HL-60 (cell line): ENCODE results near the gene JAG1.

ENCODE experiments used
- DNase-seq, 2 experiments: peaks; one replicate each; pipeline ENCODE4 v3.0.0-alpha.2; 2010 to 2020; ENCODE audit warnings: low read depth in 1 of 2, low spot score in 1 of 2
- H3K27ac ChIP-seq: fragments of 250-450 bp; sonication (Bioruptor Pico); replicated peaks from 2 replicates; pipeline ENCODE4 v1.5.1; 2020; ENCODE audit warnings: mild to moderate bottlenecking, moderate library complexity
- H3K27me3 ChIP-seq: fragments of 250-450 bp; sonication (Bioruptor Pico); 2 replicates; pipeline ENCODE4 v1.5.1; 2021; ENCODE audit warnings: mild to moderate bottlenecking, moderate library complexity; ENCODE audit not compliant: insufficient read depth, poor library complexity, severe bottlenecking
- H3K4me3 ChIP-seq: replicated peaks from 2 replicates; pipeline ENCODE4 v1.5.1; 2011; ENCODE audit warnings: mild to moderate bottlenecking, control low read depth, low read length; ENCODE audit not compliant: insufficient read depth
- GABPA ChIP-seq: IDR thresholded peaks from 2 replicates; pipeline ENCODE4 v1.6.1; 2012; ENCODE audit warnings: low read depth
- POLR2AphosphoS5 ChIP-seq: IDR thresholded peaks from 2 replicates; pipeline ENCODE4 v1.6.1; 2012; ENCODE audit warnings: low read depth
- SPI1 ChIP-seq: IDR thresholded peaks from 2 replicates; pipeline ENCODE4 v1.6.1; 2012; ENCODE audit warnings: low read depth, mild to moderate bottlenecking, borderline replicate concordance
- TF ChIP-seq, protein P1 (sequence below): IDR thresholded peaks from one replicate; pipeline ENCODE4 v1.5.1; 2011; ENCODE audit warnings: low read length, control low read depth, inconsistent platforms; ENCODE audit not compliant: insufficient read depth
- TF ChIP-seq, protein P2 (sequence below): IDR thresholded peaks from 2 replicates; pipeline ENCODE4 v1.6.1; 2012; ENCODE audit warnings: low read depth; ENCODE audit not compliant: insufficient replicate concordance

JAG1 gene

DNA sequence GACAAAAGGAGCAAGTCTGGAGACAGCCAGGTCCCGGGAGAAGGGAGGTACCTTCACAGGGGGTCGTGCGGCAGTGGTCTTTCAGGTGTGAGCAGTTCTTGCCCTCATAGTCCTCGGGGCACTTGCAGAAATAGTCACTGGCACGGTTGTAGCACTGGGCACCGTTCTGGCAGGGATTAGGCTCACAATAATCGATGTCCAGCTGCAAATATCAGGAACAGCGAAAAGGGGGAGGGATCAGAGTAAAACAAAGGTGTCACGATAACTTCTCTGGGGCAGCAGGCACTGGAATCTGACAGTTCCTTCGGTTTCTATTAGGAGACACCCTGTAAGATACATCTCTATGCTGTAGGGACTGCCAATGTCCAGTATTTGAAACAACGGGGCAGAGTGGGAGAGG is 25.9 kb downstream of the JAG1 start:
- Histone ChIP-seq H3K27ac (no peak overlapping the region), H3K4me3 (no peak overlapping the region)
- TF ChIP-seq, protein P1, sequence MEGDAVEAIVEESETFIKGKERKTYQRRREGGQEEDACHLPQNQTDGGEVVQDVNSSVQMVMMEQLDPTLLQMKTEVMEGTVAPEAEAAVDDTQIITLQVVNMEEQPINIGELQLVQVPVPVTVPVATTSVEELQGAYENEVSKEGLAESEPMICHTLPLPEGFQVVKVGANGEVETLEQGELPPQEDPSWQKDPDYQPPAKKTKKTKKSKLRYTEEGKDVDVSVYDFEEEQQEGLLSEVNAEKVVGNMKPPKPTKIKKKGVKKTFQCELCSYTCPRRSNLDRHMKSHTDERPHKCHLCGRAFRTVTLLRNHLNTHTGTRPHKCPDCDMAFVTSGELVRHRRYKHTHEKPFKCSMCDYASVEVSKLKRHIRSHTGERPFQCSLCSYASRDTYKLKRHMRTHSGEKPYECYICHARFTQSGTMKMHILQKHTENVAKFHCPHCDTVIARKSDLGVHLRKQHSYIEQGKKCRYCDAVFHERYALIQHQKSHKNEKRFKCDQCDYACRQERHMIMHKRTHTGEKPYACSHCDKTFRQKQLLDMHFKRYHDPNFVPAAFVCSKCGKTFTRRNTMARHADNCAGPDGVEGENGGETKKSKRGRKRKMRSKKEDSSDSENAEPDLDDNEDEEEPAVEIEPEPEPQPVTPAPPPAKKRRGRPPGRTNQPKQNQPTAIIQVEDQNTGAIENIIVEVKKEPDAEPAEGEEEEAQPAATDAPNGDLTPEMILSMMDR = no peak
- TF ChIP-seq, protein P2, sequence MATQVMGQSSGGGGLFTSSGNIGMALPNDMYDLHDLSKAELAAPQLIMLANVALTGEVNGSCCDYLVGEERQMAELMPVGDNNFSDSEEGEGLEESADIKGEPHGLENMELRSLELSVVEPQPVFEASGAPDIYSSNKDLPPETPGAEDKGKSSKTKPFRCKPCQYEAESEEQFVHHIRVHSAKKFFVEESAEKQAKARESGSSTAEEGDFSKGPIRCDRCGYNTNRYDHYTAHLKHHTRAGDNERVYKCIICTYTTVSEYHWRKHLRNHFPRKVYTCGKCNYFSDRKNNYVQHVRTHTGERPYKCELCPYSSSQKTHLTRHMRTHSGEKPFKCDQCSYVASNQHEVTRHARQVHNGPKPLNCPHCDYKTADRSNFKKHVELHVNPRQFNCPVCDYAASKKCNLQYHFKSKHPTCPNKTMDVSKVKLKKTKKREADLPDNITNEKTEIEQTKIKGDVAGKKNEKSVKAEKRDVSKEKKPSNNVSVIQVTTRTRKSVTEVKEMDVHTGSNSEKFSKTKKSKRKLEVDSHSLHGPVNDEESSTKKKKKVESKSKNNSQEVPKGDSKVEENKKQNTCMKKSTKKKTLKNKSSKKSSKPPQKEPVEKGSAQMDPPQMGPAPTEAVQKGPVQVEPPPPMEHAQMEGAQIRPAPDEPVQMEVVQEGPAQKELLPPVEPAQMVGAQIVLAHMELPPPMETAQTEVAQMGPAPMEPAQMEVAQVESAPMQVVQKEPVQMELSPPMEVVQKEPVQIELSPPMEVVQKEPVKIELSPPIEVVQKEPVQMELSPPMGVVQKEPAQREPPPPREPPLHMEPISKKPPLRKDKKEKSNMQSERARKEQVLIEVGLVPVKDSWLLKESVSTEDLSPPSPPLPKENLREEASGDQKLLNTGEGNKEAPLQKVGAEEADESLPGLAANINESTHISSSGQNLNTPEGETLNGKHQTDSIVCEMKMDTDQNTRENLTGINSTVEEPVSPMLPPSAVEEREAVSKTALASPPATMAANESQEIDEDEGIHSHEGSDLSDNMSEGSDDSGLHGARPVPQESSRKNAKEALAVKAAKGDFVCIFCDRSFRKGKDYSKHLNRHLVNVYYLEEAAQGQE = no peak
- TF ChIP-seq SPI1 = no peak
- TF ChIP-seq GABPA = no peak

DNA sequence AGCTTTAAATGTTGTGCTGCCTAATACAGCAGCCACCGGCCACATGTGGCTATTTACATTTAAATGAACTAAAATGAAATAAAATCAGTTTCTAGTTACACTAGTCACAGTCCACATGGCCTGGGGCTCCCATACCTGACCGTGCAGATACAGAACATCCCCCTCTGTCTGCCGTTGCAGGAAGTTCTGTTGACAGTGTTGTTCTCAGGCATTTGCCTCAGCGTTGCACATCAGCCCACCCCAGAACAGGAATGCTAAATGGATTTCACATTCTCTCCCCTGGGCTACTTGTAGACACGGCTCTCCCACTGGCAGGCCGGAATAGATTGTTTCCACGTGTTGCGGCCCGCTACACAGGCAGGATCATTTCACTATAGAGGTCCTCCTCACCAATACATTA is 26.3 kb downstream of the JAG1 start:
- Histone ChIP-seq H3K4me3 (no peak overlapping the region), H3K27me3 (no peaks in the 10 kb centered on the region), H3K27ac (no peak overlapping the region)
- no peak for TF ChIP-seq SPI1
- TF ChIP-seq, protein P1 = no peak
- no peak for TF ChIP-seq GABPA
- TF ChIP-seq, protein P2 = no peak
- TF ChIP-seq POLR2AphosphoS5 = no peak
- DNase-seq = peak in 1 of 2 experiments; percentile 9

More for the DNA sequence above, 25.9 kb downstream of the JAG1 start:
- DNase-seq = no peak
- no peaks in the 10 kb centered on the region for H3K27me3 ChIP-seq

DNA sequence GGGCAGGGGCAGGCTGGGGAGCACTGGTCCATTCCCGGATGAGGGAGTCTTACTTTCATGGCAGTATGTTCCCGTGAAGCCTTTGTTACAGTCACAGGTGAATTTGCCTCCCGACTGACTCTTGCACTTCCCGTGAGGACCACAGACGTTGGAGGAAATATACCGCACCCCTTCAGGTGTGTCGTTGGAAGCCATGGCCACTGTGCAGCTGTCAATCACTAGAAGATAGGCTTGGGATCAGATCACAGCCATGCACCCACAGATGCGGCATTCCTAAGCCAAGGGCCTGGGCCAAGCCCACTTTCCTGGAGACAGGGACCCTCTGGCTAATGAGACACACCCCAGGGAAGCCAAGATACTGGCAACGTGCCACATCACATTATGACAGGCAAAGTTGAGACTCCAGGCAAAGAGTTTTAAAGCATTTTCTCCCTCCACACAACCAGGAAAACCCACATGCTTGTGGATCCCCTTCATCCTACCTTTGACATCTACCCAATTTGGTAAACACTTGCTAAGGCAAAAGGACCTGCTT is 26.8 kb downstream of the JAG1 start:
- Histone ChIP-seq H3K27me3 (no peaks in the 10 kb centered on the region), H3K4me3 (no peak overlapping the region), H3K27ac (no peak overlapping the region)
- DNase-seq = no peak
- TF ChIP-seq GABPA = no peak
- TF ChIP-seq POLR2AphosphoS5 = no peak
- no peak for TF ChIP-seq SPI1
- TF ChIP-seq, protein P1 = no peak
- TF ChIP-seq, protein P2 = no peak
